SK-N-MC (cell line): ENCODE results near the gene PSMB3.

Experiments
- EZH2 ChIP-seq: fragments of 200-600 bp; sonication (generic); IDR thresholded peaks from one replicate; pipeline ENCODE4 v1.6.1; 2017; ENCODE audit warnings: antibody characterized with exemption
- POLR2AphosphoS5 ChIP-seq: IDR thresholded peaks from 2 replicates; pipeline ENCODE4 v1.6.1; 2012; ENCODE audit warnings: mild to moderate bottlenecking, low read depth, low read length, borderline replicate concordance

DNA sequence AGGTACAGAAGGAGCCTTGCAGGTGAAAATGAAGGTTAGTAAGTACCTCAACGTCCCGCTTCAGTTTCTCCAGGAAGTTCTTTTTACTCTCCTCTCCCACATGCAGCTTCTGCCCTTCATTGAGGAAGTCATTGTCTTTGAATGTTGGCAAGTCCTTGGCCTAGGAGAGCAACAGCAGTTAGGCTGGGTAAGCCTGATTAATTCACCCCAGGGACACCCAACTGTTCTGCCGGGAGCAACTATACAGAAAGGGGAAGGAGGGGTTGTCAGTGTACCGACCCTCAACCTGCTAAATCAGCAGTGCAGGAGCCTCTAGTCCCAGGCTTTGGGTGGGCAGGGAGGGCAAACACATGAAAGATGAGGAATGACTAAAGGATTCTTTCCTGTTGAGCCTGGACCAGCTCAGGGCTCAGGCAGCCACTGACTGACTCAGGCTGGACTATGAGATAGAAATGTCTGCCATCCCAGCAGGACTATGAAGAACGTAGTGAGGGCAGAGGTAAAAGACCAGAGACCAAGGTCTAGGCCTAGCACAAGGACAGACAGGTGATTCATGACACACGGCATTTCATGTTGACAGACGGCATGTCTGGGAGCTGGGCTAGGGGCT is 25.2 kb downstream of the PSMB3 start:
- TF ChIP-seq EZH2 (no peak), POLR2AphosphoS5 (no peak)
